Naive thymus-derived CD8-positive, alpha-beta T cell (primary cell): ENCODE data around the gene CROCC2. TPM values are rescaled to one million over a fixed set of nuclear protein-coding genes. Genes with fewer than 3 reads are reported as not detected.
A peak's percentile ranks its signal among the peaks of the same experiment; 100 is the strongest.

ENCODE experiments used
- ATAC-seq, 2 donors: fragments of 150-1000 bp; cut with Tn5 transposase in 1 of 2; sonication (Bioruptor Pico), chemical (Tn5 transposase) in 1 of 2; 1 replicate in 1 of 2; 2 replicates in 1 of 2; pipeline ENCODE4 v1.10.0; 2021; ENCODE audit warnings: mild to moderate bottlenecking in 2 of 2, moderate library complexity in 2 of 2
- POLR2A ChIA-PET: fragments of 350-600 bp; sonication (Branson Sonifier 250); formaldehyde crosslinking; loops from one replicate; lab custom pipeline; 2021; ENCODE audit warnings: antibody characterized with exemption; lab: Charles Lee
- DNase-seq, 10 donors: peaks; one replicate each; pipeline versions ENCODE4 v3.0.0 to v3.0.0-alpha.2; 2020 to 2022
- H3K27ac Mint-ChIP-seq, 10 donors: one replicate each; pipeline ENCODE4 v1.8.0; 2020 to 2022; ENCODE audit warnings: mild to moderate bottlenecking in 10 of 10, mixed read lengths in 10 of 10, moderate library complexity in 4 of 10, inconsistent platforms in 1 of 10
- H3K27me3 Mint-ChIP-seq, 5 donors: one replicate each; pipeline ENCODE4 v1.8.0; 2021 to 2022; ENCODE audit warnings: mixed read lengths in 5 of 5
- H3K36me3 Mint-ChIP-seq, 3 donors: one replicate each; pipeline ENCODE4 v1.8.0; 2020 to 2022; ENCODE audit warnings: mixed read lengths in 3 of 3, mild to moderate bottlenecking in 2 of 3, inconsistent platforms in 1 of 3
- H3K4me1 Mint-ChIP-seq, 4 donors: one replicate each; pipeline ENCODE4 v1.8.0; 2021 to 2022; ENCODE audit warnings: mixed read lengths in 4 of 4
- H3K4me3 Mint-ChIP-seq, 10 donors: one replicate each; pipeline ENCODE4 v1.8.0; 2020 to 2022; ENCODE audit warnings: mild to moderate bottlenecking in 10 of 10, mixed read lengths in 10 of 10, moderate library complexity in 6 of 10, inconsistent platforms in 1 of 10
- H3K9me3 Mint-ChIP-seq, 9 donors: one replicate each; pipeline ENCODE4 v1.8.0; 2020 to 2022; ENCODE audit warnings: mixed read lengths in 9 of 9, mild to moderate bottlenecking in 3 of 9, inconsistent platforms in 1 of 9, moderate library complexity in 1 of 9
- polyA plus RNA-seq, 3 donors: library from polyadenylated mRNA; unstranded; fragments of 300-500 nt; fragmentation: Illumina TruSeq; gene quantifications; one replicate each; pipeline ENCODE4 v1.2.3, GENCODE V29; 2021
- total RNA-seq, 8 experiments: library from RNA in 2 of 8; stranded (reverse) in 2 of 8; gene quantifications; one replicate each; pipeline ENCODE4 v1.2.3 and lab custom pipeline; 2021 to 2026

Gene CROCC2
- total and polyA plus RNA-seq, 5 experiments from 2014 or later: not detected

- no peaks in the 10 kb centered on the region for H3K27me3 Mint-ChIP-seq
- DNase-seq (peak in 9 of 10 donors; percentile 47 to 80 (median 68)), ATAC-seq (peak; percentile 67 to 71)
- H3K4me3 Mint-ChIP-seq: peak overlapping the region; percentile 52 to 90 (median 79)
- no peaks in the 10 kb centered on the region for H3K9me3 Mint-ChIP-seq
- H3K27ac Mint-ChIP-seq: peak overlapping the region in 9 of 10 donors; percentile 43 to 97 (median 91)
- H3K36me3 Mint-ChIP-seq: peaks cover 0 to 20% (median 8%) of the 10 kb centered on the region in 3 donors
- H3K4me1 Mint-ChIP-seq: peaks cover 5 to 21% (median 17%) of the 10 kb centered on the region in 4 donors
- POLR2A ChIA-PET: interaction anchor here (0.6 to 1.0 kb wide), 3 partner anchors 28 to 43 kb away, joined by 3 to 5 read pairs (median 3); partner anchors contain the start of gene SNED1
These were observed 129.8 kb downstream of the CROCC2 start for GRCh38 chr2:241035818-241036396.

GRCh38 chr2:241036397-241036963 is 130.3 kb downstream of the CROCC2 start:
- Mint-ChIP-seq H3K27me3 (no peaks in the 10 kb centered on the region), H3K4me1 (peaks cover 5 to 26% (median 20%) of the 10 kb centered on the region in 4 donors), H3K4me3 (peak overlapping the region; percentile 52 to 90 (median 79)), H3K36me3 (peaks cover 0 to 18% (median 7%) of the 10 kb centered on the region in 3 donors), H3K9me3 (no peaks in the 10 kb centered on the region), H3K27ac (peak overlapping the region; percentile 29 to 97 (median 91))
- peak; percentile 42 to 83 (median 62) for DNase-seq
- ATAC-seq: peak; percentile 75 to 78
- POLR2A ChIA-PET: interaction anchor here (0.6 to 1.3 kb wide), 4 partner anchors 25 to 65 kb away, joined by 3 read pairs; partner anchors contain the start of gene SNED1

- POLR2A ChIA-PET: interaction anchor here (1.0 to 1.9 kb wide), 3 partner anchors 23 to 64 kb away, joined by 3 to 6 read pairs (median 3); no protein-coding TSS in a partner anchor
- H3K36me3 Mint-ChIP-seq: peaks cover 0 to 14% (median 6%) of the 10 kb centered on the region in 3 donors
- peak overlapping the region in 8 of 10 donors; percentile 77 to 97 (median 93) for H3K27ac Mint-ChIP-seq
- no peaks in the 10 kb centered on the region for H3K27me3 Mint-ChIP-seq
- H3K4me3 Mint-ChIP-seq: peak overlapping the region; percentile 58 to 90 (median 79)
- peaks cover 3 to 31% (median 21%) of the 10 kb centered on the region in 4 donors for H3K4me1 Mint-ChIP-seq
- H3K9me3 Mint-ChIP-seq: no peaks in the 10 kb centered on the region
- ATAC-seq: peak; percentile 2 to 22
- no peak for DNase-seq
These were observed 130.9 kb downstream of the CROCC2 start for GRCh38 chr2:241036964-241037421.

GRCh38 chr2:241037498-241037897 is 131.4 kb downstream of the CROCC2 start:
- no peaks in the 10 kb centered on the region for H3K9me3 Mint-ChIP-seq
- H3K4me1 Mint-ChIP-seq: peaks cover 3 to 35% (median 24%) of the 10 kb centered on the region in 4 donors
- no peak for DNase-seq
- peak overlapping the region; percentile 58 to 90 (median 81) for H3K4me3 Mint-ChIP-seq
- H3K27ac Mint-ChIP-seq: peak overlapping the region in 9 of 10 donors; percentile 67 to 97 (median 92)
- H3K27me3 Mint-ChIP-seq: no peaks in the 10 kb centered on the region
- H3K36me3 Mint-ChIP-seq: peaks cover 0 to 18% (median 10%) of the 10 kb centered on the region in 3 donors
- ATAC-seq: no peak
- POLR2A ChIA-PET: interaction anchor here (1.0 to 1.9 kb wide), 6 partner anchors 21 to 64 kb away, joined by 3 to 6 read pairs (median 3); partner anchors contain the start of gene SNED1

GRCh38 chr2:241038374-241039180 is 132.4 kb downstream of the CROCC2 start:
- Mint-ChIP-seq H3K27me3 (no peaks in the 10 kb centered on the region), H3K36me3 (peaks cover 0 to 22% (median 18%) of the 10 kb centered on the region in 3 donors), H3K4me1 (peaks cover 5 to 40% (median 21%) of the 10 kb centered on the region in 4 donors), H3K4me3 (peak overlapping the region; percentile 61 to 89 (median 81)), H3K9me3 (no peaks in the 10 kb centered on the region), H3K27ac (peak overlapping the region in 9 of 10 donors; percentile 67 to 97 (median 91))
- POLR2A ChIA-PET: interaction anchor here (0.8 to 1.9 kb wide), 5 partner anchors 20 to 57 kb away, joined by 3 to 6 read pairs (median 3); partner anchors contain the start of gene SNED1
- DNase-seq (no peak), ATAC-seq (no peak)

- Mint-ChIP-seq H3K27me3 (no peaks in the 10 kb centered on the region), H3K27ac (peak overlapping the region in 4 of 10 donors; percentile 35 to 82 (median 63)), H3K9me3 (no peaks in the 10 kb centered on the region), H3K4me1 (peaks cover 5 to 40% (median 21%) of the 10 kb centered on the region in 4 donors), H3K4me3 (peak overlapping the region in 4 of 10 donors; percentile 18 to 56 (median 27)), H3K36me3 (peaks cover 0 to 26% (median 22%) of the 10 kb centered on the region in 3 donors)
- ATAC-seq (no peak), DNase-seq (no peak)
- POLR2A ChIA-PET: no interaction called here
These were observed 133.3 kb downstream of the CROCC2 start for GRCh38 chr2:241039416-241039815.

GRCh38 chr2:241040081-241040803 is 134.1 kb downstream of the CROCC2 start:
- Mint-ChIP-seq H3K9me3 (peaks cover 0 to 5% (median 0%) of the 10 kb centered on the region in 9 donors), H3K27ac (peak overlapping the region in 5 of 10 donors; percentile 27 to 80 (median 58)), H3K4me3 (peak overlapping the region in 3 of 10 donors; percentile 33 to 67 (median 42)), H3K4me1 (peaks cover 5 to 38% (median 19%) of the 10 kb centered on the region in 4 donors), H3K27me3 (no peaks in the 10 kb centered on the region), H3K36me3 (peaks cover 0 to 30% (median 28%) of the 10 kb centered on the region in 3 donors)
- ATAC-seq (no peak), DNase-seq (no peak)
- POLR2A ChIA-PET: no interaction called here

- ATAC-seq (peak; percentile 29 to 32), DNase-seq (peak in 1 of 10 donors; percentile 18)
- Mint-ChIP-seq H3K27ac (peak overlapping the region in 9 of 10 donors; percentile 53 to 88 (median 66)), H3K27me3 (no peaks in the 10 kb centered on the region), H3K36me3 (peaks cover 0 to 37% (median 30%) of the 10 kb centered on the region in 3 donors), H3K4me1 (peaks cover 5 to 38% (median 19%) of the 10 kb centered on the region in 4 donors), H3K4me3 (peak overlapping the region in 2 of 10 donors; percentile 16 to 37), H3K9me3 (peaks cover 0 to 11% (median 0%) of the 10 kb centered on the region in 9 donors)
- POLR2A ChIA-PET: no interaction called here
These were observed 135.5 kb downstream of the CROCC2 start for GRCh38 chr2:241041589-241042158.

Other genes with a start within 250 kb of the CROCC2 start
- not detected for gene AQP12B, start 223.5 kb upstream of the CROCC2 start, total RNA-seq
- gene AQP12B, start 223.5 kb upstream of the CROCC2 start, polyA plus RNA-seq: not detected
- not detected for gene AQP12A, start 214.5 kb upstream of the CROCC2 start, total RNA-seq
- not detected for gene AQP12A, start 214.5 kb upstream of the CROCC2 start, polyA plus RNA-seq
- gene KIF1A, start 86.1 kb upstream of the CROCC2 start, total RNA-seq: not detected
- under 1 TPM in 1 of 3 donors, not detected in 2; 0.10 TPM for gene KIF1A, start 86.1 kb upstream of the CROCC2 start, polyA plus RNA-seq
- not detected for gene AGXT, start 37.5 kb upstream of the CROCC2 start, total RNA-seq
- not detected for gene AGXT, start 37.5 kb upstream of the CROCC2 start, polyA plus RNA-seq
- gene MAB21L4, start 10.2 kb upstream of the CROCC2 start, total RNA-seq: not detected
- gene MAB21L4, start 10.2 kb upstream of the CROCC2 start, polyA plus RNA-seq: not detected
- 10 to 100 TPM; 91.8 to 99.9 TPM for gene SNED1, start 92.3 kb downstream of the CROCC2 start, total RNA-seq
- 1 to 10 TPM in 2 of 3 donors, under 1 TPM in 1; 0.60 to 3.0 (median 1.4) TPM for gene SNED1, start 92.3 kb downstream of the CROCC2 start, polyA plus RNA-seq
- 100 to 1,000 TPM; 265 to 270 TPM for gene MTERF4, start 196.0 kb downstream of the CROCC2 start, total RNA-seq
- 10 to 100 TPM; 46.4 to 82.1 (median 57.8) TPM for gene MTERF4, start 196.0 kb downstream of the CROCC2 start, polyA plus RNA-seq
- 100 to 1,000 TPM; 550 to 574 TPM for gene PASK, start 243.1 kb downstream of the CROCC2 start, total RNA-seq
- 10 to 100 TPM; 68.3 to 78.7 (median 69.9) TPM for gene PASK, start 243.1 kb downstream of the CROCC2 start, polyA plus RNA-seq
- gene PPP1R7, start 244.1 kb downstream of the CROCC2 start, total RNA-seq: 10 to 100 TPM; 60.4 to 65.4 TPM
- 100 to 1,000 TPM; 109 to 115 (median 112) TPM for gene PPP1R7, start 244.1 kb downstream of the CROCC2 start, polyA plus RNA-seq